ENCODE data around the gene IFITM1.

GRCh38 chr11:330694-331357 lies 17.0 kb downstream of the IFITM1 start:
- TF ChIP-seq CTCF (IDR thresholded peaks at IDR 0.05; ENCODE audit: insufficient read depth, low read depth, low read length) (no peak), EZH2 (IDR thresholded peaks at IDR 0.05; ENCODE audit: insufficient read depth, low read length) (no peak)
